ENCODE data around the gene B4GALNT3. TPM values are rescaled to one million over a fixed set of nuclear protein-coding genes. Genes with fewer than 3 reads are reported as not detected.
A peak's percentile ranks its signal among the peaks of the same experiment; 100 is the strongest.

Gene B4GALNT3
- total RNA-seq, 1 donor from 2014 or later, result 67.0 TPM

GRCh38 chr12:442235-442884, 17.4 kb upstream of the B4GALNT3 start:
- peaks cover 15% of the 10 kb centered on the region for H3K36me3 Mint-ChIP-seq (ENCODE audit: insufficient read depth)
- H3K9me3 Mint-ChIP-seq (ENCODE audit: low read depth), result no peaks in the 10 kb centered on the region

GRCh38 chr12:447141-447540, 12.6 kb upstream of the B4GALNT3 start:
- Mint-ChIP-seq H3K36me3 (ENCODE audit: insufficient read depth) (peaks cover 2% of the 10 kb centered on the region), H3K4me3 (ENCODE audit: low read depth) (no peak overlapping the region), H3K4me1 (ENCODE audit: low read depth) (peaks cover 17% of the 10 kb centered on the region), H3K27me3 (no peaks in the 10 kb centered on the region), H3K27ac (no peak overlapping the region), H3K9me3 (ENCODE audit: low read depth) (no peaks in the 10 kb centered on the region)
- no peak for TF ChIP-seq CTCF (IDR thresholded peaks at IDR 0.05; ENCODE audit: unreplicated experiment)
- DNase-seq (ENCODE audit: low spot score, unreplicated experiment), result no peak

More at GRCh38 chr12:442235-442884, 17.4 kb upstream of the B4GALNT3 start:
- peak; percentile 74 for DNase-seq (ENCODE audit: low spot score, unreplicated experiment)
- Mint-ChIP-seq H3K27me3 (no peaks in the 10 kb centered on the region), H3K4me3 (ENCODE audit: low read depth) (no peak overlapping the region), H3K27ac (no peak overlapping the region), H3K4me1 (ENCODE audit: low read depth) (no peaks in the 10 kb centered on the region)
- TF ChIP-seq CTCF (IDR thresholded peaks at IDR 0.05; ENCODE audit: unreplicated experiment), result peak; percentile 97

- Mint-ChIP-seq H3K27me3 (peaks cover under 1% of the 10 kb centered on the region), H3K4me3 (ENCODE audit: low read depth) (no peak overlapping the region), H3K27ac (no peak overlapping the region), H3K9me3 (ENCODE audit: low read depth) (no peaks in the 10 kb centered on the region), H3K36me3 (ENCODE audit: insufficient read depth) (no peaks in the 10 kb centered on the region), H3K4me1 (ENCODE audit: low read depth) (peaks cover 17% of the 10 kb centered on the region)
- no peak for DNase-seq (ENCODE audit: low spot score, unreplicated experiment)
- TF ChIP-seq CTCF (IDR thresholded peaks at IDR 0.05; ENCODE audit: unreplicated experiment), result no peak
Observed at GRCh38 chr12:449203-449602, 10.5 kb upstream of the B4GALNT3 start.

- no peak overlapping the region for H3K27ac Mint-ChIP-seq
- H3K4me1 Mint-ChIP-seq (ENCODE audit: low read depth), result peaks cover 17% of the 10 kb centered on the region
- H3K36me3 Mint-ChIP-seq (ENCODE audit: insufficient read depth), result no peaks in the 10 kb centered on the region
- no peaks in the 10 kb centered on the region for H3K9me3 Mint-ChIP-seq (ENCODE audit: low read depth)
- no peak for TF ChIP-seq CTCF (IDR thresholded peaks at IDR 0.05; ENCODE audit: unreplicated experiment)
- H3K4me3 Mint-ChIP-seq (ENCODE audit: low read depth), result no peak overlapping the region
- no peak for DNase-seq (ENCODE audit: low spot score, unreplicated experiment)
- H3K27me3 Mint-ChIP-seq, result peaks cover 9% of the 10 kb centered on the region
Observed at GRCh38 chr12:450438-450837, 9.3 kb upstream of the B4GALNT3 start.

GRCh38 chr12:452667-453210, 7.0 kb upstream of the B4GALNT3 start:
- H3K4me3 Mint-ChIP-seq (ENCODE audit: low read depth), result no peak overlapping the region
- H3K36me3 Mint-ChIP-seq (ENCODE audit: insufficient read depth), result no peaks in the 10 kb centered on the region
- no peak for TF ChIP-seq CTCF (IDR thresholded peaks at IDR 0.05; ENCODE audit: unreplicated experiment)
- peaks cover 26% of the 10 kb centered on the region for H3K27me3 Mint-ChIP-seq
- H3K9me3 Mint-ChIP-seq (ENCODE audit: low read depth), result no peaks in the 10 kb centered on the region
- H3K27ac Mint-ChIP-seq, result no peak overlapping the region
- H3K4me1 Mint-ChIP-seq (ENCODE audit: low read depth), result peaks cover 17% of the 10 kb centered on the region
- DNase-seq (ENCODE audit: low spot score, unreplicated experiment), result no peak
